ENCODE data around the gene KRTAP12-1. TPM values are rescaled to one million over a fixed set of nuclear protein-coding genes. Genes with fewer than 3 reads are reported as not detected.

The KRTAP12-1 gene
- total and polyA plus RNA-seq, 2 experiments from 2014 or later, result not detected

GRCh38 chr21:44718571-44718970, 36.6 kb upstream of the KRTAP12-1 start:
- peaks cover 77% of the 10 kb centered on the region for H3K27me3 ChIP-seq (replicated peaks; ENCODE audit: insufficient read depth)
- no peak overlapping the region for H3K9ac ChIP-seq
- no peak for DNase-seq
- no peak overlapping the region for H3K4me3 ChIP-seq
- in situ Hi-C loops (cut with MboI), result no loop called here
- H3K27ac ChIP-seq, result no peak overlapping the region
- 29 to 31% methylated on average over 6 of the region's 6 CpGs for WGBS, 2 experiments (ENCODE audit: low coverage in 1 of 2, low lambda C conversion rate in 2 of 2, missing lambda C conversion rate in 2 of 2)
- no peaks in the 10 kb centered on the region for H4K20me1 ChIP-seq (ENCODE audit: insufficient read depth)
- no peaks in the 10 kb centered on the region for H3K4me1 ChIP-seq (ENCODE audit: insufficient read depth)
- no peaks in the 10 kb centered on the region for H3K9me2 ChIP-seq (ENCODE audit: insufficient read depth)
- H3K36me3 ChIP-seq (ENCODE audit: low read depth), result no peaks in the 10 kb centered on the region
- no peaks in the 10 kb centered on the region for H3F3A ChIP-seq (ENCODE audit: insufficient read depth)
- H3K9me3 ChIP-seq (ENCODE audit: low read depth), result no peaks in the 10 kb centered on the region
- H3K4me2 ChIP-seq (ENCODE audit: unreplicated experiment), result no peak overlapping the region
- no peaks in the 10 kb centered on the region for H3K79me2 ChIP-seq (ENCODE audit: insufficient read depth)
- TF ChIP-seq EZH2 (IDR thresholded peaks at IDR 0.05; ENCODE audit: insufficient read depth, poor library complexity, severe bottlenecking), result no peak
- no peak for TF ChIP-seq EZH2phosphoT487 (IDR thresholded peaks at IDR 0.05; ENCODE audit: insufficient read depth, low read depth)
- no peak overlapping the region for H2AFZ ChIP-seq

DNA sequence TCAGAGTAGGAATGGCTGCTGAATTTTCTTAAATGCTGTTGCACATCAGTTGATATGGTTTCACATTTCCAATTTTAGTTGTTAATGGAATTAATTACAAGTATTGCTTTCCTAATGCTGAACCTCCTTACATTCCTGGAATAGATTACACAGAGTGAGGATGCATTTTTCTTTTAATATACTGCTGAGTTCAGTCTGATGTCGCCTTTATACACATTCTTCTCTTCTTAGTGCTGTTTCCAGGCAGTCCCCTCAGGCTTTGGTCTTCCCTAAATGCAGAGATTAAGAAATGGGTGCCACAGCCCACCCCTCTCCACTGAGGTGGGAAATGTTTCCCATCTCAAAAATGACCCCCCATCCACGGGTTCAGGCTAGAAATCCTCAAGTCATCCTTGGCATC, 36.1 kb upstream of the KRTAP12-1 start:
- WGBS, 2 experiments (ENCODE audit: low coverage in 1 of 2, low lambda C conversion rate in 2 of 2, missing lambda C conversion rate in 2 of 2), result 0 to 6% methylated on average over 2 of the region's 2 CpGs
- DNase-seq, result no peak
- Histone ChIP-seq H3K4me3 (no peak overlapping the region), H3K4me2 (ENCODE audit: unreplicated experiment) (no peak overlapping the region), H2AFZ (no peak overlapping the region), H3F3A (ENCODE audit: insufficient read depth) (no peaks in the 10 kb centered on the region), H3K27ac (no peak overlapping the region), H3K79me2 (ENCODE audit: insufficient read depth) (no peaks in the 10 kb centered on the region), H3K27me3 (replicated peaks; ENCODE audit: insufficient read depth) (peaks cover 77% of the 10 kb centered on the region), H3K9ac (no peak overlapping the region), H3K9me3 (ENCODE audit: low read depth) (no peaks in the 10 kb centered on the region), H3K4me1 (ENCODE audit: insufficient read depth) (no peaks in the 10 kb centered on the region), H3K36me3 (ENCODE audit: low read depth) (no peaks in the 10 kb centered on the region), H4K20me1 (ENCODE audit: insufficient read depth) (no peaks in the 10 kb centered on the region), H3K9me2 (ENCODE audit: insufficient read depth) (no peaks in the 10 kb centered on the region)
- in situ Hi-C loops (cut with MboI), result no loop called here
- TF ChIP-seq EZH2 (IDR thresholded peaks at IDR 0.05; ENCODE audit: insufficient read depth, poor library complexity, severe bottlenecking) (no peak), EZH2phosphoT487 (IDR thresholded peaks at IDR 0.05; ENCODE audit: insufficient read depth, low read depth) (no peak)

GRCh38 chr21:44716984-44717383, 35.0 kb upstream of the KRTAP12-1 start:
- peaks cover 81% of the 10 kb centered on the region for H3K27me3 ChIP-seq (replicated peaks; ENCODE audit: insufficient read depth)

DNA sequence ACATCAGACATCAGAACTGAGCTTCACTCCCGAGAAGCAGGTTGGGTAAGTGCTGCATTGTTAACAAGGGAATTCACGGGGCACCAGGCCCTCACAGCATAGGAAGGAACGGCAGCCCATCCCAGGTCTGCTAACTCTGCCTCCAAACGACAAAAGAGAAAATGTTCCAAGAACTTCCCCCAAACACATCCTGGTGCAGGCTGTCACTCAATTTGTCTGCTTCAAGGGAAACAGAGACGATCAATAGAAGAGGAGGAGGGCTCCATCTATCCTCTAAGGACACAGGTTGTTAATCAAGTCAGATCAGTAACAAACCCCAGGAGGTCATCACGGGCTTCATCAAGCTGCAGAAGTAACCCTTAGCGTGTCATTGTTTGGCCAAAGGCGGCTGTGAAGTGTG, 32.9 kb upstream of the KRTAP12-1 start:
- in situ Hi-C loops (cut with MboI), result no loop called here
- H3K79me2 ChIP-seq (ENCODE audit: insufficient read depth), result no peaks in the 10 kb centered on the region
- no peaks in the 10 kb centered on the region for H3K4me1 ChIP-seq (ENCODE audit: insufficient read depth)
- peaks cover 80% of the 10 kb centered on the region for H3K27me3 ChIP-seq (replicated peaks; ENCODE audit: insufficient read depth)
- H3K9me3 ChIP-seq (ENCODE audit: low read depth), result no peaks in the 10 kb centered on the region
- TF ChIP-seq EZH2phosphoT487 (IDR thresholded peaks at IDR 0.05; ENCODE audit: insufficient read depth, low read depth), result no peak
- TF ChIP-seq EZH2 (IDR thresholded peaks at IDR 0.05; ENCODE audit: insufficient read depth, poor library complexity, severe bottlenecking), result no peak
- H3F3A ChIP-seq (ENCODE audit: insufficient read depth), result no peaks in the 10 kb centered on the region
- WGBS, 2 experiments (ENCODE audit: low coverage in 1 of 2, low lambda C conversion rate in 2 of 2, missing lambda C conversion rate in 2 of 2), result 6 to 7% methylated on average over 8 of the region's 8 CpGs
- no peaks in the 10 kb centered on the region for H3K9me2 ChIP-seq (ENCODE audit: insufficient read depth)
- no peaks in the 10 kb centered on the region for H4K20me1 ChIP-seq (ENCODE audit: insufficient read depth)
- H3K9ac ChIP-seq, result no peak overlapping the region
- no peak overlapping the region for H3K27ac ChIP-seq
- no peak overlapping the region for H2AFZ ChIP-seq
- H3K36me3 ChIP-seq (ENCODE audit: low read depth), result no peaks in the 10 kb centered on the region
- H3K4me2 ChIP-seq (ENCODE audit: unreplicated experiment), result no peak overlapping the region
- no peak for DNase-seq
- no peak overlapping the region for H3K4me3 ChIP-seq

More at GRCh38 chr21:44716984-44717383, 35.0 kb upstream of the KRTAP12-1 start:
- Histone ChIP-seq H2AFZ (no peak overlapping the region), H3K9me3 (ENCODE audit: low read depth) (no peaks in the 10 kb centered on the region), H3K79me2 (ENCODE audit: insufficient read depth) (no peaks in the 10 kb centered on the region), H3F3A (ENCODE audit: insufficient read depth) (no peaks in the 10 kb centered on the region), H3K4me2 (ENCODE audit: unreplicated experiment) (no peak overlapping the region), H3K9me2 (ENCODE audit: insufficient read depth) (no peaks in the 10 kb centered on the region), H3K27ac (no peak overlapping the region), H3K9ac (no peak overlapping the region), H4K20me1 (ENCODE audit: insufficient read depth) (no peaks in the 10 kb centered on the region), H3K4me3 (no peak overlapping the region), H3K4me1 (ENCODE audit: insufficient read depth) (no peaks in the 10 kb centered on the region), H3K36me3 (ENCODE audit: low read depth) (no peaks in the 10 kb centered on the region)
- TF ChIP-seq EZH2phosphoT487 (IDR thresholded peaks at IDR 0.05; ENCODE audit: insufficient read depth, low read depth) (no peak), EZH2 (IDR thresholded peaks at IDR 0.05; ENCODE audit: insufficient read depth, poor library complexity, severe bottlenecking) (no peak)
- DNase-seq, result no peak
- in situ Hi-C loops (cut with MboI), result no loop called here

DNA sequence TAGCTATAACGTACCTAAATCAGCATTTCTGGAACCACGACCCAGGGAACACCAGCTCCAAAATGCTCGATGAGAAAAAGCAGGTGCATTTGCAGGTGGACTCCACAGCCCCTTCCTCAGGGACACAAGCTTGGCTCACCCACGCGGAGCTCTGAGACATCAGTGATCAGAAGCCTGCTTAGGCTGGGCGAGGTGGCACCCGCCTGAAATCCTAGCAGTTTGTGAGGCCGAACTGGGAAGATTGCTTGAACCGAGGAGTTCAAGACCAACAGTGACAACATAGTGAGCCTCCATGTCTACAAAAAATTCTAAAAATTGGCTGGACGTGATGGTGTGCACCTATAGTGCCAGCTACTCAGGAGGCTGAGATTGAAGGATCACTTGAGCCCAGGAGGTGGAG, 31.9 kb upstream of the KRTAP12-1 start:
- Histone ChIP-seq H3K27me3 (replicated peaks; ENCODE audit: insufficient read depth) (peaks cover 80% of the 10 kb centered on the region), H3K79me2 (ENCODE audit: insufficient read depth) (no peaks in the 10 kb centered on the region), H3K4me3 (no peak overlapping the region), H2AFZ (no peak overlapping the region), H3K9me2 (ENCODE audit: insufficient read depth) (no peaks in the 10 kb centered on the region), H3K4me2 (ENCODE audit: unreplicated experiment) (no peak overlapping the region), H3F3A (ENCODE audit: insufficient read depth) (no peaks in the 10 kb centered on the region), H3K9ac (no peak overlapping the region), H3K9me3 (ENCODE audit: low read depth) (no peaks in the 10 kb centered on the region), H3K27ac (no peak overlapping the region), H3K4me1 (ENCODE audit: insufficient read depth) (no peaks in the 10 kb centered on the region), H3K36me3 (ENCODE audit: low read depth) (no peaks in the 10 kb centered on the region), H4K20me1 (ENCODE audit: insufficient read depth) (no peaks in the 10 kb centered on the region)
- no peak for TF ChIP-seq EZH2 (IDR thresholded peaks at IDR 0.05; ENCODE audit: insufficient read depth, poor library complexity, severe bottlenecking)
- TF ChIP-seq EZH2phosphoT487 (IDR thresholded peaks at IDR 0.05; ENCODE audit: insufficient read depth, low read depth), result no peak
- 51 to 52% methylated on average over 10 of the region's 10 CpGs for WGBS, 2 experiments (ENCODE audit: low coverage in 1 of 2, low lambda C conversion rate in 2 of 2, missing lambda C conversion rate in 2 of 2)
- DNase-seq, result no peak
- in situ Hi-C loops (cut with MboI), result no loop called here
